K562 (cell line): ENCODE measurements around the gene PCSK1. TPM values are rescaled to one million over a fixed set of nuclear protein-coding genes. Genes with fewer than 3 reads are reported as not detected.

Experiments used
- ATAC-seq: fragments of 200-7000 bp; cut with Tn5 transposase; 3 replicates; pipeline ENCODE4 v1.9.1; 2020; ENCODE audit warnings: moderate library complexity
- BruUV-seq: library from RNA; stranded (reverse); fragments of 400-500 nt; replicated peaks from 2 replicates; lab custom pipeline; 2021; lab: Mats Ljungman, UMichigan
- CTCF ChIA-PET: fragments of 300-600 bp; formaldehyde crosslinking; extraction: SDS; loops from one replicate; lab custom pipeline; 2021; ENCODE audit warnings: low intra/inter-chr PET ratio; lab: Yijun Ruan, JAX
- POLR2A ChIA-PET: fragments of 300-600, 350-650 bp; sonication (Branson Sonifier 250); formaldehyde crosslinking; extraction: SDS; loops from one replicate; lab custom pipeline; 2021; ENCODE audit warnings: antibody characterized with exemption, inconsistent platforms; lab: Yijun Ruan, JAX
- DNase-seq, 4 experiments: peaks; one replicate each; pipeline versions ENCODE4 v3.0.0 to v3.0.0-alpha.2; 2011 to 2018; ENCODE audit warnings: low spot score in 3 of 4, mixed read lengths in 3 of 4; ENCODE audit errors: extremely low read depth in 1 of 4
- FAIRE-seq: peaks from 2 replicates; lab custom pipeline; 2011; peaks lifted over from hg19 to GRCh38; lab: Jason Lieb, UNC
- H2AFZ ChIP-seq: 2 replicates; pipeline ENCODE4 v1.6.0; 2011; ENCODE audit warnings: low read depth, low read length, control low read depth, inconsistent platforms
- H3K27ac ChIP-seq: fragments of 200-600 bp; 3 replicates; pipeline ENCODE4 v1.8.0; 2011; ENCODE audit warnings: low read depth, mild to moderate bottlenecking, control low read depth, inconsistent platforms, low read length, moderate library complexity, mixed read lengths; ENCODE audit errors: extremely low read depth
- H3K27me3 ChIP-seq, 2 experiments: fragments of 300-600 bp in 1 of 2; 2 replicates in 1 of 2; 3 replicates in 1 of 2; pipeline versions ENCODE4 v1.6.0 to v1.8.0; 2011; ENCODE audit warnings: inconsistent platforms in 2 of 2, low read length in 2 of 2, mild to moderate bottlenecking in 1 of 2, mixed read lengths in 1 of 2, moderate library complexity in 1 of 2; ENCODE audit not compliant: control insufficient read depth in 2 of 2, insufficient read depth in 2 of 2
- H3K36me3 ChIP-seq: fragments of 300-600 bp; 3 replicates; pipeline ENCODE4 v1.8.0; 2011; ENCODE audit warnings: mild to moderate bottlenecking, low read length, inconsistent platforms; ENCODE audit not compliant: control insufficient read depth, insufficient read depth
- H3K4me1 ChIP-seq, 2 experiments: fragments of 200-600 bp in 1 of 2; replicated peaks in 1 of 2; 2 replicates in 1 of 2; 3 replicates in 1 of 2; pipeline versions ENCODE4 v1.5.1 to v1.8.0; 2011; ENCODE audit warnings: inconsistent platforms in 2 of 2, low read length in 2 of 2, mild to moderate bottlenecking in 1 of 2, mixed read lengths in 1 of 2, moderate library complexity in 1 of 2; ENCODE audit not compliant: control insufficient read depth in 2 of 2, insufficient read depth in 2 of 2
- H3K4me2 ChIP-seq: 2 replicates; pipeline ENCODE4 v1.6.1; 2011; ENCODE audit warnings: low read length, control low read depth, inconsistent platforms, mixed read lengths; ENCODE audit not compliant: insufficient read depth
- H3K4me3 ChIP-seq: fragments of 200-600 bp; sonication (generic), shearing (Covaris generic); 2 replicates; pipeline ENCODE4 v1.5.1; 2016; ENCODE audit warnings: control low read depth, inconsistent platforms
- H3K79me2 ChIP-seq: fragments of 200-600 bp; 3 replicates; pipeline ENCODE4 v1.8.0; 2011; ENCODE audit warnings: low read length, inconsistent platforms; ENCODE audit not compliant: control insufficient read depth, insufficient read depth
- H3K9ac ChIP-seq, 2 experiments: 2 replicates each; pipeline versions ENCODE4 v1.6.0 to v1.6.1; 2011; ENCODE audit warnings: low read depth in 2 of 2, low read length in 2 of 2, control low read depth in 1 of 2, inconsistent platforms in 1 of 2, mild to moderate bottlenecking in 1 of 2, mixed read lengths in 1 of 2; ENCODE audit not compliant: insufficient read depth in 1 of 2
- H3K9me1 ChIP-seq: one replicate; pipeline ENCODE4 v1.6.0; 2011; ENCODE audit warnings: inconsistent platforms, mild to moderate bottlenecking, low read length, moderate library complexity; ENCODE audit not compliant: control insufficient read depth, insufficient read depth
- H3K9me3 ChIP-seq: replicated peaks from 2 replicates; pipeline ENCODE4 v1.5.1; 2011; ENCODE audit warnings: low read depth, low read length, inconsistent platforms; ENCODE audit not compliant: control insufficient read depth, insufficient read depth
- H4K20me1 ChIP-seq: replicated peaks from 2 replicates; pipeline ENCODE4 v1.6.1; 2011; ENCODE audit warnings: low read length, inconsistent platforms, mixed read lengths; ENCODE audit not compliant: control insufficient read depth, insufficient read depth
- CBFB ChIP-seq: sonication (generic); formaldehyde crosslinking; IDR thresholded peaks from 2 replicates; pipeline ENCODE4 v1.4.0; 2020; ENCODE audit warnings: mild to moderate bottlenecking, missing genetic modification reagents
- CEBPB ChIP-seq: fragments of 450-650 bp; IDR thresholded peaks from 2 replicates; pipeline ENCODE4 v1.6.1; 2016; ENCODE audit warnings: missing genetic modification characterization, missing compliant biosample characterization
- FOSL1 ChIP-seq: fragments of 200-800 bp; sonication (Bioruptor generic); conservative IDR thresholded peaks from 2 replicates; pipeline ENCODE4 v1.6.1; 2016; ENCODE audit warnings: missing genetic modification characterization, missing compliant biosample characterization
- FOXK2 ChIP-seq, 2 experiments: fragments of 450-650 bp; IDR thresholded peaks in 1 of 2; conservative IDR thresholded peaks in 1 of 2; 2 replicates each; pipeline ENCODE4 v1.6.1; 2016; ENCODE audit warnings: low read depth in 2 of 2, mild to moderate bottlenecking in 1 of 2
- GATA2 ChIP-seq: sonication (generic); formaldehyde crosslinking; IDR thresholded peaks from 2 replicates; pipeline ENCODE4 v1.4.0; 2020; ENCODE audit warnings: mild to moderate bottlenecking, missing genetic modification reagents
- HOXB6 ChIP-seq: fragments of 250-450 bp; sonication (Bioruptor Pico); IDR thresholded peaks from 2 replicates; pipeline ENCODE4 v1.5.1; 2022; ENCODE audit warnings: mild to moderate bottlenecking, borderline replicate concordance
- KLF13 ChIP-seq: fragments of 450-650 bp; IDR thresholded peaks from 2 replicates; pipeline ENCODE4 v1.6.1; 2016; ENCODE audit warnings: missing genetic modification characterization, low read depth, mild to moderate bottlenecking, missing compliant biosample characterization, moderate library complexity, borderline replicate concordance
- MAFK ChIP-seq: IDR thresholded peaks from 2 replicates; pipeline ENCODE4 v1.6.1; 2011; ENCODE audit warnings: low read length, improper control_type of control experiment
- NCOR1 ChIP-seq: fragments of 450-650 bp; IDR thresholded peaks from 2 replicates; pipeline ENCODE4 v1.6.1; 2016; ENCODE audit warnings: mild to moderate bottlenecking, moderate library complexity
- NFRKB ChIP-seq: fragments of 450-650 bp; IDR thresholded peaks from 2 replicates; pipeline ENCODE4 v1.6.1; 2016; ENCODE audit warnings: low read depth
- POLR2H ChIP-seq: IDR thresholded peaks from 2 replicates; pipeline ENCODE4 v1.6.1; 2016; ENCODE audit warnings: missing genetic modification characterization, low read depth, mild to moderate bottlenecking, control low read depth, missing compliant biosample characterization, moderate library complexity
- POU5F1 ChIP-seq: fragments of 150-350 bp; IDR thresholded peaks from 2 replicates; pipeline ENCODE4 v1.6.1; 2014; ENCODE audit warnings: borderline replicate concordance, low read length, low read depth, mild to moderate bottlenecking; ENCODE audit not compliant: partially characterized antibody
- RBM15 ChIP-seq: fragments of 200-400 bp; formaldehyde crosslinking; IDR thresholded peaks from 2 replicates; pipeline ENCODE4 v1.6.1; 2018; ENCODE audit warnings: mild to moderate bottlenecking, low read length, moderate library complexity; ENCODE audit not compliant: insufficient read depth
- ZNF212 ChIP-seq: fragments of 450-650 bp; formaldehyde crosslinking; IDR thresholded peaks from 2 replicates; pipeline ENCODE4 v1.4.0; 2020; ENCODE audit warnings: mild to moderate bottlenecking
- ZNF354B ChIP-seq: fragments of 250-450 bp; sonication (Bioruptor Pico); IDR thresholded peaks from 2 replicates; pipeline ENCODE4 v1.4.0; 2020
- ZNF384 ChIP-seq: IDR thresholded peaks from 2 replicates; pipeline ENCODE4 v1.6.1; 2012; ENCODE audit warnings: low read depth, low read length, improper control_type of control experiment
- ZNF644 ChIP-seq: fragments of 200-800 bp; sonication (Bioruptor generic); IDR thresholded peaks from 2 replicates; pipeline ENCODE4 v1.6.1; 2016; ENCODE audit warnings: low read depth, missing genetic modification characterization, missing compliant biosample characterization
- WGBS: fragments of 100-300 bp; shearing (Covaris generic); methylation state at CpG from one replicate; pipeline ENCODE4 v1.1.6; 2016; ENCODE audit warnings: low coverage, mixed read lengths; ENCODE audit not compliant: insufficient coverage; ENCODE audit errors: missing lambda C conversion rate; 5-methylcytosine and 5-hydroxymethylcytosine counted together
- in situ Hi-C: fragments of 300-500 bp; cut with MboI; formaldehyde crosslinking; loops from 4 replicates; pipeline ENCODE4 v1.15.0; 2018; ENCODE audit warnings: inconsistent platforms, mixed read lengths
- intact Hi-C: fragments of 100-400 bp; cut with micrococcal nuclease; formaldehyde crosslinking; loops from 2 replicates; pipeline ENCODE4 v1.14.2; 2022
- polyA plus RNA-seq, 8 experiments: library from polyadenylated mRNA; depleted of rRNA in 4 of 8; stranded (reverse) in 5 of 8; unstranded in 3 of 8; fragments of >200 nt; fragmentation: Nextera tagmentation in 2 of 8; fragmentation: Illumina TruSeq in 1 of 8; extraction: Ambion mirVana in 2 of 8; extraction: Trizol in 1 of 8; gene quantifications; 2 replicates each; pipeline versions ENCODE4 v1.2.1 to v1.2.3, GENCODE V29; 2011 to 2014; ENCODE audit warnings: inconsistent platforms in 1 of 8, missing spikeins in 1 of 8
- total RNA-seq, 7 experiments: library from RNA; depleted of rRNA in 6 of 7; stranded (reverse); fragments of >200 nt in 6 of 7; fragmentation: Illumina TruSeq in 2 of 7; extraction: Trizol in 2 of 7; gene quantifications; 2 replicates each; pipeline versions ENCODE4 v1.2.1 to v1.2.3, GENCODE V29; 2011 to 2021; ENCODE audit warnings: low replicate concordance in 1 of 7
- TF ChIP-seq, protein P1 (sequence below), 2 experiments: fragments of 450-650 bp; IDR thresholded peaks; 2 replicates each; pipeline ENCODE4 v1.6.1; 2016
- TF ChIP-seq, protein P2 (sequence below): fragments of 450-650 bp; formaldehyde crosslinking; conservative IDR thresholded peaks from 2 replicates; pipeline ENCODE4 v1.4.0; 2022; ENCODE audit warnings: mild to moderate bottlenecking, missing genetic modification characterization

PCSK1 gene
- total and polyA plus RNA-seq, 9 of the 15 experiments (the other 6 are each of a cell fraction or from before 2014, with no cell fraction given), result not detected

DNA sequence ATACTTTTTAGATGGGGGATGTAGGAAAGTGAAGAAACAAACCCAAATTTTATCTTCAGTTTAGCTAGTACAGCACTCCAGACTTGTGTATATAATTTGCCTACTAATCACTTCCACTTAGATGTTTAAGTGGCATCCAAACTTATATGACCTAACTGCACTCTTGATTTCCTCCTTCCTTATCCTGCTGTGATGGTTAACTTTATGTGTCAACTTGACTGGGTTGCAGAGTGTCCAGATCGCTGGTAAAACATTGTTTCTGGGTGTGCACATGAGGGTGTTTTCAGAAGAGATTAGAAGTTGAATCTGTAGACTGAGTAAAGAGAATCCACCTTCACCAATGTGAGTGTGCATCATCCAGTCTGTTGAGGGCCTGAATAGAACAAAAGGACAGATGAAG is 79.8 kb downstream of the PCSK1 start:
- DNase-seq (no peak), ATAC-seq (no peak), FAIRE-seq (no peak)
- BruUV-seq, result no TSS peak
- no peak overlapping the region for H3K4me3 ChIP-seq
- H3K36me3 ChIP-seq, result no peaks in the 10 kb centered on the region
- in situ Hi-C loops (no loop called here), intact Hi-C loops (no loop called here)
- H3K9me1 ChIP-seq, result no peaks in the 10 kb centered on the region
- no peak overlapping the region for H3K27ac ChIP-seq
- no peaks in the 10 kb centered on the region; the same call in 1 of the 2 replicates for H4K20me1 ChIP-seq
- no peak overlapping the region for H3K9ac ChIP-seq
- WGBS, result 0% methylated on average over 1 of the region's 1 CpG
- H2AFZ ChIP-seq, result no peak overlapping the region
- H3K9me3 ChIP-seq, result no peaks in the 10 kb centered on the region
- H3K4me2 ChIP-seq, result no peak overlapping the region
- ChIA-PET POLR2A (no interaction called here), CTCF (no interaction called here)
- H3K79me2 ChIP-seq, result no peaks in the 10 kb centered on the region
- H3K27me3 ChIP-seq, result no peaks in the 10 kb centered on the region
- H3K4me1 ChIP-seq, result no peaks in the 10 kb centered on the region
- no peak for TF ChIP-seq MAFK
- TF ChIP-seq FOSL1 (tag), result no peak
- TF ChIP-seq ZNF354B (CRISPR knock-in tag), result no peak
- no peak for TF ChIP-seq POLR2H (tag)
- TF ChIP-seq ZNF384, result no peak
- no peak for TF ChIP-seq GATA2 (CRISPR knock-in tag)
- no peak for TF ChIP-seq HOXB6 (CRISPR knock-in tag)
- TF ChIP-seq NFRKB, result no peak
- TF ChIP-seq, protein P1, sequence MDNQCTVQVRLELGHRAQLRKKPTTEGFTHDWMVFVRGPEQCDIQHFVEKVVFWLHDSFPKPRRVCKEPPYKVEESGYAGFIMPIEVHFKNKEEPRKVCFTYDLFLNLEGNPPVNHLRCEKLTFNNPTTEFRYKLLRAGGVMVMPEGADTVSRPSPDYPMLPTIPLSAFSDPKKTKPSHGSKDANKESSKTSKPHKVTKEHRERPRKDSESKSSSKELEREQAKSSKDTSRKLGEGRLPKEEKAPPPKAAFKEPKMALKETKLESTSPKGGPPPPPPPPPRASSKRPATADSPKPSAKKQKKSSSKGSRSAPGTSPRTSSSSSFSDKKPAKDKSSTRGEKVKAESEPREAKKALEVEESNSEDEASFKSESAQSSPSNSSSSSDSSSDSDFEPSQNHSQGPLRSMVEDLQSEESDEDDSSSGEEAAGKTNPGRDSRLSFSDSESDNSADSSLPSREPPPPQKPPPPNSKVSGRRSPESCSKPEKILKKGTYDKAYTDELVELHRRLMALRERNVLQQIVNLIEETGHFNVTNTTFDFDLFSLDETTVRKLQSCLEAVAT (IDR thresholded peaks at IDR 0.05), result no peak
- TF ChIP-seq CEBPB, result no peak
- TF ChIP-seq KLF13 (tag), result no peak
- TF ChIP-seq CBFB, result no peak
- no peak for TF ChIP-seq RBM15
- TF ChIP-seq ZNF644 (tag), result no peak
- TF ChIP-seq, protein P2, sequence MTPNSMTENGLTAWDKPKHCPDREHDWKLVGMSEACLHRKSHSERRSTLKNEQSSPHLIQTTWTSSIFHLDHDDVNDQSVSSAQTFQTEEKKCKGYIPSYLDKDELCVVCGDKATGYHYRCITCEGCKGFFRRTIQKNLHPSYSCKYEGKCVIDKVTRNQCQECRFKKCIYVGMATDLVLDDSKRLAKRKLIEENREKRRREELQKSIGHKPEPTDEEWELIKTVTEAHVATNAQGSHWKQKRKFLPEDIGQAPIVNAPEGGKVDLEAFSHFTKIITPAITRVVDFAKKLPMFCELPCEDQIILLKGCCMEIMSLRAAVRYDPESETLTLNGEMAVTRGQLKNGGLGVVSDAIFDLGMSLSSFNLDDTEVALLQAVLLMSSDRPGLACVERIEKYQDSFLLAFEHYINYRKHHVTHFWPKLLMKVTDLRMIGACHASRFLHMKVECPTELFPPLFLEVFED (CRISPR knock-in tag), result no peak
- no peak for TF ChIP-seq POU5F1
- no peak for TF ChIP-seq FOXK2 (conservative IDR thresholded peaks at IDR 0.05 in 1 of 2, IDR thresholded peaks at IDR 0.05 in 1 of 2; ENCODE audit: low read depth in 2 of 2)
- TF ChIP-seq ZNF212 (CRISPR knock-in tag), result no peak
- no peak for TF ChIP-seq NCOR1
